NCI-H524 treated with DMSO at 0.1 percent for 48 hours (cell line): Measurements from ENCODE around the gene SETD1B.
"Not testable (repeated sequence)": the region's sequence is repeated elsewhere in the genome, so short reads cannot be mapped to it uniquely, and the experiment has no call there.

Source experiments
- DNase-seq: peaks from one replicate; lab custom pipeline; 2025; lab: John Stamatoyannopoulos, UW

Gene SETD1B

DNA sequence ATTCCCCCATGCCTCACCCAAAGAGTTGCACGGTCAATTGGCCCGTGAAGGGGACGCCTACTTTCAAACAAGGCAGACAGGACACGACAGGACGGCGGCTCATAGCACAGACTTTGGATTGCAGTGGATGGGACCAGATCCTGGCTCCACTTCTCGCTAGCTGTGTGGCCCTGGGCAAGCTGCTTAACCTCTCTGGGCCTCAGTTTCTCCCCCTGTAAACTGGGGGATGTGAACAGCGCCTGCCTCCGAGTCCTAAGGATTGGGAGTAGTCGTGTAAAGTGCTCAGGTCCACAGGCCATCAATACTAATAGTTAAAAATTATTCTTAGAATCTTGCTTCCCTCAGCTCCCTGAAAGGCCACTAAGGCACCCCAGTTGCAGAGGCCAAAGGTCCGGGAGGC is 23.4 kb upstream of the SETD1B start:
- no peak for DNase-seq

DNA sequence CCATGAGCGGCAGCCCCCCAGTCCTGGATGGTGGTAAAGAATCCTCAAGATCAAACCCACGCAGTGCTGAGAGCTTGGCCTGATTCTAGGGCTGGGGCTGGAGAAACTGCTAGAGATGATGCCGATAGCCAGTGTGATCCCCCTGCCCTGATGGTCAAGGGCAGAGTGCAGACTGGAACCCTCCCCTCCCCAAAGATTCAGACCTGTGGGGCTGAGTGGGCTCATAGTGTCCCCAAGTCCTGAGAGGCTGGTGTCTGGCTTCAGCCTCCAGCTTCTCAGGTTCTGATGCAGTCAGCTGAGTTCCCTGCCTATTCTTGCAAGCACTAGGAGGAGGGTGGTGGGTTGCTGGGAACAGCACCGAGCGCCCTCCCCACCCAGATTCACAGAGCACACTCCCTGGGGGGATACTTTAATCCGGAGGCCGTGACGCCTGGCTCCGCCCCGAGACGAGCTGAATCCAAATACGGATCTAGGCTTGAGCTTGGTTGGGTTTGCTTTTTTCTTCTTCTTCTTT is 22.3 kb upstream of the SETD1B start:
- DNase-seq = no peak

DNA sequence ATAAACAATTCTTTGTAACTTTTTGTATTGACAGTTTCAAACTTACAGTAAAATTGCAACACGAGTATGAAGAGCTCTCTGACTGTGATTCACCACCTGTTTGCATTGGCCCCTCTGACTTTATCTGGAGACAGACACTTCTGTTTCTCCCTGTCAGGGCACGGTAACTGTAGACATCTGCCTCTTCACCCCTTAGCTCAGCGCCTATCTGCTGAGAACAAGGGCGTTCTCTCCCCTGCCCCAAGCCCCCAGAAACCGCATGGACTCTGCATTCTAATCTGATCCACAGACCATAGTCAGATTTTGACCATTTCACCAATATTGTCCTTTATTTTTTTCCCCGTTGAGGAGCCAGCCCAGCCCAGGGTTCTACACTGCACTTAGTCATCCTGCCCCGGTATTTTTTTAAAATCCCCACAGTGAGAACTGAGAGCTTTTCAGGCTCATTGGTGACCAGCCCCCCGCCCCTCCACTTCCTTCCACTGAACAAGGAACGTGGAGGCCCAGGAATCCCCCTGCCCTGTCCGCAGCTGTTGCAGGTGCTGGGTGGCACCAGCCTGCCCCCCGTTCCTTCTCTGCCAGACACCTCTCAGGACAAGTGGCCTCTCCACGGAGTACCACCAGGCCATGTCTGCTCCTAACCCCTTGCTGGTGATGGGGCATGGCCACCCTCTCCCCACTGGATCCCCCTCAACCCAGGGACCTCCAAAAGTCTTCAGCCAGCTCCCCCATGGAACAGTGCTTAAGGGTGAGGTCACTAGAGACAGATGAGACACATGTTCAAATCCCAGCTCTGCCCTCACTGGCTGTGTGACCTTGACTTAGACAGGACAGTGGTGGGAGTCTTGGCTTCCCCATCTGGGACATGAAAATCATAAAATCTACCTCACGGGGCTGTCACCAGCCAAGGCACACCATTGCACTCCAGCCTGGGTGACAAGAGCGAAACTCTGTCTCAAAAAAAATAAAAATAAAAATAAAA is 21.5 kb upstream of the SETD1B start:
- no peak for DNase-seq

DNA sequence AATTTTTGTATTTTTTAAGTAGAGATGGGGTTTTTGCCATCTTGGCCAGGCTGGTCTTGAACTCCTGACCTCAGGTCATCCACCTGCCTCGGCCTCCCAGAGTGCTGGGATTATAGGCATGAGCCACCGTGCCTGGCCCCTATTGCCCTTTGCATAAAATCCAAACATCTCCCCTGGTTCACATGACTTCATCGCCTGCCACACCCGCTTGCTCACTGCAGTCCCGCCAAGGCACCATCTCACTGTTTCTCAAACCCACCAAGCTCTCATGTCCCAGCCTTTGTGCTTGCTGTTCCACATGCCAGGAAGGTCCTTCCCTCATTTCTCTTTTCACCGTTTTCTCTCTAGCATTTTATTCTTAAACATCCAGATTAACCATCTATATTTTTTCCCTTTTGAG is 20.0 kb upstream of the SETD1B start:
- no peak for DNase-seq

DNA sequence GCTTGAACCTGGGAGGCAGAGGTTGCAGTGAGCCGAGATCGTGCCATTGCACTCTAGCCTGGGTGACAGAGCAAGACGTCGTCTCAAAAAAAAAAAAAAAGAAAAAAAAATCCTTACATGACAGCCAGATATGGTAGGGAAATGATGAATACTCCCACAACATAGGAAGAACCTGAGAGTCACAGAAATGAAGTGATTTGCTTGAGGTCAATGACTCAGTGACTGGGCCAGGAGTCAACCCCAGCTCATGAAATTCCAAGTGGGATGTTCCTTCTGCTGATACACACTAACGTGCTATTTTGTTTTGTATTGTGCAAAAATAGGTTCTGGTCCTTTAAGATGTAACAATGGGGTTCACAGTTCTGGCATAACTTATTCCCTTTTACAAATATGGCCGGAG is 19.3 kb upstream of the SETD1B start:
- no peak for DNase-seq

DNA sequence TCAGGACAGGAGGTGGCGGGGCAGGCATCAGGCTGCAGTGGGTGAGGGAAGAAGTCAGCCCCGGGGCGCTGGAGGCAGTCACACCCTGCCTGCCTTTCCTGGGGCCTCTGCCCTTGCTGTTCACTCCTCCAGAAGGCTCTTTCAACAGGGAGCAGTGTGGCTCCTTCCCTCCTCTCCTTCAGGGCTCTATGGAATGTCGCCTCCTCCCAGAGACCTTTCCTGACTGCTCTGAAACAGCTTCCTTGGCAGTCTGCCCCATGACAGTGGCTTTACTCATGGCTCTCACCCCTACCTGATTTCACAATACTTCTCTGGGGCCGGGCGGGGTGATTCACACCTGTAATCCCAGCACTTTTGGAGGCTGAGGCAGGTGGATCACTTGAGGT is 17.4 kb upstream of the SETD1B start:
- DNase-seq = no peak

DNA sequence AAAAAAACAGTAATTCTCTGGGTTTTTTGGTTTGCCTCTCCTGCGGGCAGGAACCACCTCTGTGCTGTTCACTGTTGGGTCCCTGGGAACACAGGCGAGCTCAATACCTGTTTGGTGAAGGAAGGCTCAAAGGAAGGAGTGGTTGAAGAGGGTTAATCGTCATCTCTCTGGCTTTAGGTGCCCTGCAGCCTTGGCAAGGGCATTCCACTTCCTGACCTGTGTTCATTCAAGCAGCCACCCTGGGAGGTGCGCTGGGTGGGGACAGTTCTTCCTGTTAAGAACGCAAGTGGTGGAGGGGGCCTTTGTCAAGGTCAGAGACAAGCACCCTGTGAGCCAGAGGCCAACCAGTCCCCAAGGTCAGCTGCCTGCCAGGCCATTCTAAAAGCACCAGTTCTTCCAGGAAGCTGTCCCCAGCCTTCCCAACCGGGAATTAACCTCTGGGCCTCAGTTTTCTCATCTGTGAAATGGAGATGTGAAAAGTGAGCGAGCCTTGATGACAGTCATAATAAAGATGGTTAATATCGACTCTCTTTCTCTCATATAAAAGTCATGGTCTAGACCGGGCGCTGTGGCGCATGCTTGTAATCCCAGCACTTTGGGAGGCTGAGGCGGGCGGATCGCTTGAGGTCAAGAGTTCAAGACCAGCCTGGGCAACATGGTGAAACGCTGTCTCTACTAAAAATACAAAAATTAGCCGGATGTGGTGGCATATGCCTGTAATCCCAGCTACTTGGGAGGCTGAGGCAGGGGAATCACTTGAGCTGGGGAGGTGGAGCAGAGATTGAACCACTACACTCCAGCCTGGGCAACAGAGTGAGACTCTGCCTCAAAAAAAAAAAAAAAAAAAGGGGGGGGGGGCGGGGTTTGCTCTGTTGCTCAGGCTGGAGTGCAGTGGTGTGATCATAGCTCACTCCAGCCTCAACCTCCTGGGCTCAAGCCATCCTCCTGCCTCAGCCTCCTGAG is 16.5 kb upstream of the SETD1B start:
- DNase-seq = no peak

DNA sequence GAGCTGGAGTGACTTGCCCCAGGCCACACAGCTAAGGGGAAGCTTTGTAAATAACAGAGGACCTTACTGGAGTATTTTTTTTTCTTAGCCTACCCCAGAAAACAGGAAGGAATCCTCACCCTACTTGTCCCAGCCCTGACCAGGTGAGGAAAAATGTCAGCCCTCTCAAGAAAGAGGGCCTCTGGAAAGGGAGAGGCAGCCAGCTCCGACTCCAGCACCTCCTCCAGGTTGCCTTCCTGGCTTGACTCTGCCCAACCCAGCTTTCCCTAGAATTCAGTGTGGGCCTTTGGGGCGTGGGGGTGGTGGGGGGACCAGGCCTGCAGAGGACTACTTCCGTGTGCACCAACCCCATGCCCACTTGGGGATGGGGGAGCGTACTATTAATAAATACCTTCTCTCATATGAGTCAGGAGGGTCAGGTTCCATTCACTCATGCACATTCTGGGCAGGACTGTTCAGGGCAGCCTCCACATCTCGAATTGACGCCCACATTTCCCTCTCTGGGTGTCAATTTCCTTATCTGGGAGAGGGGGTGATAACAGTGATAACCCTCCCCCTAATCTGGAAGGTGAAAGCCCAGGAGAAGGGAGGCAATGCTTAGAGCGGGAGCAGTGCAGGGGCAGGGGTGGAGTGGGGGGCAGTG is 15.5 kb upstream of the SETD1B start:
- no peak for DNase-seq

DNA sequence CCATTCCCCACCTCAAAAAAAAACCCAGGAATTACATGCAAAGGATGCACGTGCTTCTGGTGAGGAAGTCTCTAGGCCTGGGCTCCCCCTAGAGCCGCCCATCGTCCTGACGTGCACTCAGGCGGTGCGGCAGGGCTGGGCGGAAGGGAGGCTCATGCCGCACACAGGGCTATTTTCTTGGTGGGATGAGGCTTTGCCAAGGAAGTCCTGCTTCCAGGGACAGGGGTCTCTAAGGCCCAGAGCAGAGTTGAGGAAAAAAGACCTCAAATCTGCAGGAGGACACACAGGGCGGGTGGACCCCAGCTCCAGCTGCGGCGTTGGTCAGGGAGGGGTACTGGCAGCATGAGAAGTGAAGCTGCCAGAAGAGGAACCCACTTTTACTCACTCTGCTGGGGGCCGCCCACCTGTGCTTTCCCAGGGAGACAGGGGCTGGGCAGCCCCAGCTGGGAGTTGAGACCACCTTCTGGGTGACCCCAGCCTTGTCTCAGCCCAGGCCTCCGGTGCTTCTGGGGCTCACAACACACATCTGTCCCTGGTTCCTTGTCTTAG is 14.5 kb upstream of the SETD1B start:
- DNase-seq = no peak

DNA sequence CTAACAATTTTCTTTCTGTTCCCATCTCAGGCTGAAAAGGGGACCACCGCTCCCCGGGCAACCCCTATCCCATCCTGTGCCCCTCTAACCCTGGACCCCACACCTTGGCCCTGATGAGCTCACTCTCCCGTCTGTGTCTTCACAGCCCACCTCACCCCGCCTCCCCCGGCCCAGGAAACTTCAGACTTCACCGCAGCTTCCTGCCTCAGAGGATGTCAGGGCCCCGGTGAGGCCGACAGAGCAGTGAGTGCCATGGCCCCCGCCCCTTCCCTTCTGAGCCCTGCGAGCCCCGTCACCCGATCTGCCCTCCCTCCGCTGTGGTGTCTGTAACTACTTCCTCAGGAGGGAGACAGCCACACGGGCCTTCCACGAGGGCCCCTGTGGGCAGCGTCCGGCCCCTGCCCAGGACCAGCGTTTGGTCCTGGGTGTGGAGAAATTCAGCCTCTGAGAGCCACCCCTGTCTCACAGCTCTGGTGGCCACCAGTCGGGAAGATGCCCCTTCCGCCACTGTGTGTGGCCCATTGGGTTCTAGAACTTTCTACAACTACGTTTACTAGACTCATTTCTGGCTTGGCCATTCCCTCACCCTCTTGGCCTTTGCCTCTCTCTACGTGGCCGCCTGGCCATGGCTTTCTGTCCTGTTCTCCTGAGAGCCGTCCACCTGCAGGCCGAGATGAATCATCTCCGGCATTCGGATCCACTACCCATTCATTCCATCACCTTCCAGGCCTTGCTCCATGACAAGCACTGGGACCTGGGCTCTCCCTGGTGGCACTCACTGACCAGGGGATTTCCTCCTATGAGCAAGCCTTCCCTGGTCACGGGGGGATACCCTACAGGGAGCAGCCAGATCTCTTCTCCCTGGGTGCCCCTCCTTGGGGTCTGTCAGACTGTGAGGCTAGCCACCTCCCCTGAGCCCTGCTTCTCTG is 13.7 kb upstream of the SETD1B start:
- no peak for DNase-seq

DNA sequence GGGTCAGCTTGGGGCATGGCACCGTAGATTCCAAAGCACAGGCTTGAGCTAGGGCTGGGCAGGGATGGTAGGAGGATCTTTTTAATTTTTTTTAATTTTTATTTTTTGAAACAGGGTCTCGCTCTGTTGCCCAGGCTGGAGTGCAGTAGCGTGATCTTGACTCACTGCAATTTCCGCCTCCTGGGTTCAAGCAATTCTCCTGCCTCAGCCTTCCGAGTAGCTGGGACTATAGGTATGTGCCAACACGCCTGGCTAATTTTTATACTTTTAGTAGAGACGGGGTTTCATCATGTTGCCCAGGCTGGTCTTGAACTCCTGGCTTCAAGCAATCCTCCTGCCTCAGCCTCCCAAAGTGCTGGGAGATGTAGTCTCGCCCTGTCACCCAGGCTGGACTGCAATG is 13.0 kb upstream of the SETD1B start:
- DNase-seq = not testable (repeated sequence)

DNA sequence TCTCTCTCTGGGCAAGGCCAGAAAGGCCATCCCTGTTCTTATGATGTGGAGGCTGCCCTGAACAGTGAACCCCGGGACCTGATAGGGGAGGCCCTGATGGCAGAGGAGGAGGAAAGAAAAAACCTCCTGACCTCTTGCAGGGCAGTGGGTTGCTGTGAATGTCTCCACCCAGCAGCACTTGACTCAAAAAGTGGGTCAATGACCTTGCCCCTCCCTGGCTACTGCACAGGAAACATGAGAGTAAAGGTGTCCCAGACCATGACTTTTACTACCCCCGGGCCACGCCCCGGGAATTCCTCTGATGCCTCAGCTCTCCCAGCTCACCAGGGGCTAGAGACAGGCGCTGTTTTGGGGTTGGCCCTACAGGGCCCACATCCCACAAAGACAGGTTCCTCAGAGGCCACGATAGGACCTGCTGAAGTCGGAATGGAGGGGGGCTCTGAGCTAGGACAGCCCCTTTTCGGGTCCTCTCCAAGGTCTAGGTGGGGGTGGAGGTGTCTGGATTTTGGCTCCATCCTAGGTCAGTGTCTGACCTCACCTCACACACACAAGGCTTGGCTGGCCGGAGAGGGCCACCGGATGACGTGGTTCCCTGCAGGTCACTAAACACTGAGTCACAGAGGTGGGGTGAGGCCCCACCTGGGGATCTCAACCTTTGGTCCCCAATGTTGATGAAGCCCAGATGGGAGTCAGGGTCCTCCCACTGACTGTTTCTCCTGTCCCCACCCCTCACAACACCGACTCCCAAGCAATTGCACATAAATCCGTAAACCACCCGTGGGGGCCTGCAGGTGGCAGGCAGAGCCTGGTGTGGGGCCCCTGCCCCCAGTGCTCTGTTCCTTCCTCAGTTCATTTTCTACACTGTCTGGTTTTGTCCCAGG is 11.9 kb upstream of the SETD1B start:
- DNase-seq = no peak

DNA sequence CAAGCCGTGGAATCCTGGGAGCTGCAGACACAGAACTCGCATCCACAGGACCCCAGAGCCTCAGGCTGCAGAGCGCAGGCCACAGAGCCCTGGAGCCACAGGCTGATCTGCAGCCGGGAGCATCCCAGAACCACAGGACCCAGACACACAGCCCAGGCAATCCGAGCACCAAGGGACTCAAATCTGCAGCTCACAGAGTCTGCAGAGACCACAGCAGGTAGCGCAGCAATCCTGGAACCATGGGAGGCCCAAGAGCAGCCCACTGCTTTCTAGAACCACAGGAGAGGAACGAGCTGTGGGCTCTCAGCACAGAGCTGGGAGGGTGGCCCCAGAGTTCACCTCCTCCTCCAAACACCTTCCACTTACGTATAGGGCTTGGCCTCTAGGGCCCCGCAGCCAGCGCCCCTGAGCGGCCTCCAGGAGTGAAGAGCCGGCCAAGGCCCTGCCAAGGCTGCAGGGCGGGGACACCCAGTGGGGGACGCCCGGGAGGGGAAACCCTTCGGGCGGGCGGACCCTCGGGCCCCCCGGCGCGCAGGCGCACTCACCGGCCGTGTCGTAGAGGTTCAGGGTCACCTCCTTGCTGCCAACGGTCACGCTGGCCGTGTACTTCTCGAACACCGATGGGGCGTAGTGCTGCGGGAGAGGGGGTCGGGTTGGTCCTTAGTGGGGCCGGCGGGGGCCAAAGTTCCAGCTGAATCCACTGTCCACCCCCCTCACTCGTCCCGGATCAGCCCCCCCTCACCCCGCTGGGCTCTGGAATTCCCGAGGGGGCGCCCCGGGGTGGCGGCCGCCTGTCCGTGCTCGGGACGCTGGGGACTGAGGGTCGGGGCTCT is 11.0 kb upstream of the SETD1B start:
- DNase-seq = no peak

DNA sequence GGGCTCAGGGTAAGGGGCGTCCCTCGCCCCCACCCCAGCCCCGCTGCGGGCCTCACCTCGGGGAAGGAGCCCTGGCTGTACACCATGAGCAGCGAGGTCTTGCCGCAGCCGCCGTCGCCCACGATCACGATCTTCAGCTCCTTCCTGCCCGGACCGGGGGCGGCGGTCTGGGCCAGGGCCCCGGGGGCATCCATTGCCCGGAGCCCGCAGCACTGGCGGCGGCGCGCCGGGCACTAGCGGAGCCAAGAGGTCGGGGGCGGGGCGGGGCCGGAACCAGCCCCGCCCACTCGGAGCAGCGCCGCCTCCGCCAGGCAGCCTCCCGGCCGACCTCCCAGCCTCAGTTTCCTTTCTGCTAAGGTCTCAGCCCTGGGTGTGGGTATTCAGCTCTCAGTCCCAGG is 10.4 kb upstream of the SETD1B start, which contains the start of gene RHOF:
RHOF (minus strand) TSS at position 249 of the 398 bp plus-strand sequence; CDS start at position 194, 55 bp downstream.
- DNase-seq = no peak

DNA sequence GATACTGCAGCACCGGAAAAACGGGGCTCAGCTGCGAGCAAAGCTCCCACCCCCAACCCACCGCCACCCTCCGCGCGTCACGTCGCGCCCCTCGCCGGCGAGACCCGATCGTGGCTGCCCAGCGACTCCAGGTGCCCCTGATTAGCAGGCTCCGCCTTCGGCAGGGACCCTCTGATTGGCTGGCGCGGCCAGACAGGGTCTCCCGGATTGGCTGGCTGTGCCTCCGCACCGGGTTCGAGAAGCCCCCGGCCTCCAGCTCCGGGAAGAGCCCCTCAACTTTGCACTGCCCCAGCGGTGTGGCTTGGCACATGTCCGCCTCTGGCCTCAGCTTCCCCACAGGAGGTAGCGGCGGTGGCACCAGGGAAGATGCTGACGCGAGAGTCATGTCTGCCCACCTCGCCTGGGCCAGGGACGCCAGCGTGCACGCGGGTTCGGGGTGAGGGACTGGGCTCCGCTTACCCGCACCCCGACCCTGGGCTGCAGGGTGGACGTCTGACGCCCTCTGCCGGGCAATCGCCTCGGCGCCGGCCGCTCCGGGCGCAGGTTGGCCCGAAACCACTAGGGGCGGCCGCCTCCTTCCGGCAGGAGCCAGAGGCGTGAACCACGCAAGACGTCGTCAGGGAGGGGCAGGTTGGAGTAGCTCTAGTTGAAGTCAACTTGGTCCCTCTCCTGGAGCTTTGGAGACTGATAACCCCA is 9.8 kb upstream of the SETD1B start:
- peak; percentile 15 for DNase-seq

DNA sequence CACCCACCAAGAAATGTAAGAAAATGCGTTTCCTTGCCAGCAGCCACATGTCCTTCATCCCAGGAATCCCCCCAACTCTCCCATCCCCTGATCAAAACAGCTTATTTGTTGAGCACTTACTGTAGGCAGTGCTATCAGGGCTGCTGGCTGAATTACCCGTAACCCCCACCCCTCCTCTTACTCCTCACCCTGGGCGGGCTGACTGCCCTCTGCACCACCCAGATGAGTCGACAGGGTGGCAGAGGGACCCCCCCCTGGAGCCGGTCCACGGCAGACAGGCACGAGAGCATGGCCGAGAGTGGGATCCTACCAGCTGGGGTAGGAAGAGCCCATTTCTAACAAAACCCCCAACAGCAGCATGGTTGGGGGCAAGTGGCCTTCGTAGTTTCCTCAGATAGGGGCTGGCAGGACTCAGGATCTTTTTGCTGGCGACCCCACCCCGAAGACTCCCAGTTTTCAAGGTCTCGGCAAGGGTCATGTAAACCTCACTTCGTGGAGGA is 9.2 kb upstream of the SETD1B start:
- no peak for DNase-seq

DNA sequence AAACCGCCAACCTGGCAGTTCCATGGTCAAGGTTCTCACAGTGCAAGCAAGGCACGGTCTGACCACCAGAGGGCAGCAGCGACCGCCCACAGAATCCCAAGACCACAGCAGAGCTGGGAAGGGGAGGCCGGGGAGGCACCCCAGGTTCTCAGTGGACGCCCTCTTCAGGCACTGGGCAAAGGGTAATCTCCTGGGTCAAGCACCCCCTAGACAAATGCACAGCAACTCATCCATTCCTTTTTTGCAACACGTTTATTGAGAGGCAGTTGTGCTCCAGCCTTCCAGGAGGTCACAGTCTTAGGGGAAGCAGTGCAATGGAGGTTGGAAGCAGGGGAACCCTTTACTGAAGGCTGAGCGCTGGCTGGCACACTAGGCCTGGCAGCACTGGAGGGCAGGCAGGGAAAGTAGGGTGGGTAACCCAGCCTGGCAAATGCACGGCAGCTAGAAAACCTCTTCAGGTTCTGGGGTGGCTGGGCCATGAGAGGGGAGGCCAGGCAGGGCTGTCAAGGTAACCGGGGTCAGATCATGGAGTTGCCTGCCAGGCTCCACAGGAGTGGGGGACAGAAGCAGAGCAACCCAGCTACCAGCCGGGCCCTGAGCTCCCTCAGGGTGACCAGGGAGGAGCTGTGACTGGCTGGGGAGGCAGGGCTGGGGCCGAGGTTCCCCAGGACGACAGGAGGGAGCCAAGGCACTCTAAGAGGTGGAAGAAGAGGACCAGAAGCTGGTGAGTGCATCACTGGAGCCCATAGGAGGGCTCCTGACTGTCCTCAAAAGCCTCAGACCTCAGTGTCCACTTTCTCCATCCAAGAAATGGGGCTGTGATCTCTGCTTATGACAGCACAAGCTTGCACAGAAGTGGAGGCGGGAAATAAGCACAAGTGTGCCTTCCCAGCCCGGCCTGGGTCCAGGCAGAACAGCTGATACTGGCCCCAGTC is 8.5 kb upstream of the SETD1B start:
- DNase-seq = no peak
